Measurements from ENCODE around the gene THSD8. TPM values are rescaled to one million over a fixed set of nuclear protein-coding genes. Genes with fewer than 3 reads are reported as not detected.

THSD8 gene
- total RNA-seq, 1 experiment from 2014 or later: 45.8 TPM

DNA sequence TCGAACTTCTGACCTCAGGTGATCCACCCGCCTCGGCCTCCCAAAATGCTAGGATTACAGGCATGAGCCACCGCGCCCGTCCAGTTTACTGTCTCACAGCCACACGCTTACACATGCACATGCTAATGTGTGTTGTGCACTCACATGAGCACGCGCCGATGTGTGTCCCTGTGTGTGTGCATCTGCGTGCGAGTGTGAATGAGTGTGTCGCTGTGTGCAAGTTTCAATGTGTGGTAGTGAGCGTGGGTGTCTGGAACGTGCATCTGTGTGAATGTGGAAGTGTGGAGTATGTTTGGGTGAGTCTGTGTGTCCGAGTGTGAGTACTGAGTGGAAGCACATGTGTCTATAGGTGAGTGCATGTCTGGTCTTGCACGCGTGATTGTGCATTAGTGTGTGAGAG, 40.6 kb downstream of the THSD8 start:
- H3K4me3 Mint-ChIP-seq: no peak overlapping the region
- Histone ChIP-seq H3K4ac (ENCODE audit: low read depth, low read length) (no peak overlapping the region), H2BK20ac (ENCODE audit: low read depth, low read length, poor library complexity, severe bottlenecking) (no peak overlapping the region), H3K18ac (ENCODE audit: insufficient read length, low read depth, low read length) (no peak overlapping the region), H2BK15ac (ENCODE audit: low read depth, low read length) (no peak overlapping the region), H3K4me1 (ENCODE audit: insufficient read depth, low read length) (0 out of 2 replicates have a peak, but pooled peaks cover 2% of the 10 kb centered on the region), H2BK5ac (ENCODE audit: insufficient read length, low read length) (no peak overlapping the region), H4K20me1 (ENCODE audit: control insufficient read depth, insufficient read depth, insufficient read length) (no peaks in the 10 kb centered on the region), H3K23me2 (ENCODE audit: insufficient read length, low read depth, low read length, poor library complexity, severe bottlenecking) (peaks cover 2% of the 10 kb centered on the region), H3K79me2 (ENCODE audit: insufficient read depth, low read length) (no peaks in the 10 kb centered on the region), H4K91ac (ENCODE audit: insufficient read length, low read depth, low read length) (no peak overlapping the region), H2AK5ac (ENCODE audit: insufficient read length, low read length) (no peak overlapping the region), H3K4me2 (ENCODE audit: insufficient read depth, insufficient read length, low read length) (no peak overlapping the region), H3T11ph (ENCODE audit: low read length) (no peak overlapping the region), H4K5ac (ENCODE audit: insufficient read length, low read depth, low read length) (no peak overlapping the region), H2AFZ (ENCODE audit: low read length) (no peak overlapping the region), H3K27ac (ENCODE audit: insufficient read length, low read depth, low read length) (no peak overlapping the region), H3K9me3 (ENCODE audit: control insufficient read depth, low read depth, low read length) (no peaks in the 10 kb centered on the region), H2BK120ac (ENCODE audit: low read depth, low read length, poor library complexity, severe bottlenecking) (no peak overlapping the region), H3K23ac (ENCODE audit: insufficient read length, low read depth, low read length) (no peak overlapping the region), H2BK12ac (ENCODE audit: insufficient read length, low read depth, low read length) (no peak overlapping the region), H3K27me3 (ENCODE audit: insufficient read depth, low read length) (no peaks in the 10 kb centered on the region), H3K9ac (ENCODE audit: extremely low read depth, insufficient read length, low read length) (no peak overlapping the region), H4K8ac (replicated peaks; ENCODE audit: insufficient read length, low read depth, low read length) (no peak overlapping the region), H3K79me1 (ENCODE audit: insufficient read depth, low read depth, low read length, poor library complexity, severe bottlenecking) (no peaks in the 10 kb centered on the region), H3K56ac (ENCODE audit: insufficient read length, low read depth, low read length) (no peak overlapping the region), H3K14ac (ENCODE audit: insufficient read depth, low read length) (no peak overlapping the region)
- H3K9me3 Mint-ChIP-seq: no peaks in the 10 kb centered on the region
- DNase-seq: no peak
- H3K36me3 Mint-ChIP-seq (ENCODE audit: insufficient read depth in 1 of 3, low read depth in 3 of 3): peaks cover 0 to 8% (median 8%) of the 10 kb centered on the region in 3 experiments; a peak in 6 of 7 replicates
- peaks cover 9% of the 10 kb centered on the region for H3K27me3 Mint-ChIP-seq (ENCODE audit: low read depth)
- WGBS (ENCODE audit: extremely low coverage, insufficient read length, low lambda C conversion rate): no CpG with 5 or more reads among the region's 18 CpGs
- H3K27ac Mint-ChIP-seq: peak overlapping the region in 1 of 3 experiments; percentile 6; a peak in 2 of 7 replicates
- TF ChIP-seq, protein P1, sequence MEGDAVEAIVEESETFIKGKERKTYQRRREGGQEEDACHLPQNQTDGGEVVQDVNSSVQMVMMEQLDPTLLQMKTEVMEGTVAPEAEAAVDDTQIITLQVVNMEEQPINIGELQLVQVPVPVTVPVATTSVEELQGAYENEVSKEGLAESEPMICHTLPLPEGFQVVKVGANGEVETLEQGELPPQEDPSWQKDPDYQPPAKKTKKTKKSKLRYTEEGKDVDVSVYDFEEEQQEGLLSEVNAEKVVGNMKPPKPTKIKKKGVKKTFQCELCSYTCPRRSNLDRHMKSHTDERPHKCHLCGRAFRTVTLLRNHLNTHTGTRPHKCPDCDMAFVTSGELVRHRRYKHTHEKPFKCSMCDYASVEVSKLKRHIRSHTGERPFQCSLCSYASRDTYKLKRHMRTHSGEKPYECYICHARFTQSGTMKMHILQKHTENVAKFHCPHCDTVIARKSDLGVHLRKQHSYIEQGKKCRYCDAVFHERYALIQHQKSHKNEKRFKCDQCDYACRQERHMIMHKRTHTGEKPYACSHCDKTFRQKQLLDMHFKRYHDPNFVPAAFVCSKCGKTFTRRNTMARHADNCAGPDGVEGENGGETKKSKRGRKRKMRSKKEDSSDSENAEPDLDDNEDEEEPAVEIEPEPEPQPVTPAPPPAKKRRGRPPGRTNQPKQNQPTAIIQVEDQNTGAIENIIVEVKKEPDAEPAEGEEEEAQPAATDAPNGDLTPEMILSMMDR (conservative IDR thresholded peaks at IDR 0.05): no peak
- peaks cover 29 to 32% of the 10 kb centered on the region in 2 experiments for H3K4me1 Mint-ChIP-seq

All from H9 (cell line).